ENCODE results near the gene SPRING1.

The SPRING1 gene

DNA sequence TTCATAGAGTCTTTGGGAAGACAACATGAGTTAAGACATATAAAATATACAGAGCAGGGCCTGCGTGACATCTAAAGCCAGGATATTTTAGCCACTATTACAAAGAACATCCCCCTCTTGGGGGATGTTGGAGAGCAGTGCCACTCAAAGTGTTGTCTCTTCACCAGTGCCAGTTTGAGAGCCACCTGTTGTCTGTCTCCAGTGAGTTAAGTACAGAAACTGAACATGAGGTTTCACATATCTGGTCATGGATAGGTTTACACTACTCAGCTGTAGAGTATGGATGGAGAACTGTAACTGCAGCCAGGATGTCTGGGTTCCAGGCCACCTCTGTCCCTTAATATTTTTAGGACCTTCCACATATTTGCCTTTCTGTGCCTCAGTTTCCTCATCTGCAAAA is 39.4 kb upstream of the SPRING1 start:
- Mint-ChIP-seq H3K4me3 (no peak overlapping the region), H3K27ac (no peak overlapping the region), H3K27me3 (ENCODE audit: low read depth, poor library complexity) (no peaks in the 10 kb centered on the region), H3K36me3 (ENCODE audit: low read depth) (peaks cover 73% of the 10 kb centered on the region), H3K4me1 (peaks cover 5% of the 10 kb centered on the region), H3K9me3 (no peaks in the 10 kb centered on the region)
- TF ChIP-seq, protein P1, sequence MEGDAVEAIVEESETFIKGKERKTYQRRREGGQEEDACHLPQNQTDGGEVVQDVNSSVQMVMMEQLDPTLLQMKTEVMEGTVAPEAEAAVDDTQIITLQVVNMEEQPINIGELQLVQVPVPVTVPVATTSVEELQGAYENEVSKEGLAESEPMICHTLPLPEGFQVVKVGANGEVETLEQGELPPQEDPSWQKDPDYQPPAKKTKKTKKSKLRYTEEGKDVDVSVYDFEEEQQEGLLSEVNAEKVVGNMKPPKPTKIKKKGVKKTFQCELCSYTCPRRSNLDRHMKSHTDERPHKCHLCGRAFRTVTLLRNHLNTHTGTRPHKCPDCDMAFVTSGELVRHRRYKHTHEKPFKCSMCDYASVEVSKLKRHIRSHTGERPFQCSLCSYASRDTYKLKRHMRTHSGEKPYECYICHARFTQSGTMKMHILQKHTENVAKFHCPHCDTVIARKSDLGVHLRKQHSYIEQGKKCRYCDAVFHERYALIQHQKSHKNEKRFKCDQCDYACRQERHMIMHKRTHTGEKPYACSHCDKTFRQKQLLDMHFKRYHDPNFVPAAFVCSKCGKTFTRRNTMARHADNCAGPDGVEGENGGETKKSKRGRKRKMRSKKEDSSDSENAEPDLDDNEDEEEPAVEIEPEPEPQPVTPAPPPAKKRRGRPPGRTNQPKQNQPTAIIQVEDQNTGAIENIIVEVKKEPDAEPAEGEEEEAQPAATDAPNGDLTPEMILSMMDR (IDR thresholded peaks at IDR 0.05) = no peak
- no peak for DNase-seq

DNA sequence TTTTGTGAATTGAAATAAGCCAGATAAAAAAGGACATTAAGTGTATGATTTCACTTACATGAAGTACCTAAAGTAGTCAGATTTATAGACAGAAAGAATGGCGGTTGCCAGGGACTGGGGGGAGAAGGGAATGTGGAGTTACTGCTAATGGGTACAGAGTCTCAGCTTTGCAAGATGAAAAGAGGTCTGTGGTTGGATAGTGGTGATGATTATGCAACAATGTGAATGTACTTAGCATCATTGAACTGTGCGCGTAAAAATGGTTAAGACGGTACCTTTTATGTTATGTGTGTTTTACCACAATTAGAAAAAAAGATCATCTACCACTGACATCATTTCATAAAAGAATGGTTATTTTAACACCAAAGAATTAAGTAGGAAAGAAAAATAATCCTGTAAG is 36.2 kb upstream of the SPRING1 start:
- H3K27ac Mint-ChIP-seq = no peak overlapping the region
- H3K4me1 Mint-ChIP-seq = peaks cover 5% of the 10 kb centered on the region
- no peaks in the 10 kb centered on the region for H3K9me3 Mint-ChIP-seq
- peaks cover 52% of the 10 kb centered on the region for H3K36me3 Mint-ChIP-seq (ENCODE audit: low read depth)
- H3K4me3 Mint-ChIP-seq = no peak overlapping the region
- no peak for DNase-seq
- TF ChIP-seq, protein P1 (IDR thresholded peaks at IDR 0.05) = no peak
- H3K27me3 Mint-ChIP-seq (ENCODE audit: low read depth, poor library complexity) = no peaks in the 10 kb centered on the region

DNA sequence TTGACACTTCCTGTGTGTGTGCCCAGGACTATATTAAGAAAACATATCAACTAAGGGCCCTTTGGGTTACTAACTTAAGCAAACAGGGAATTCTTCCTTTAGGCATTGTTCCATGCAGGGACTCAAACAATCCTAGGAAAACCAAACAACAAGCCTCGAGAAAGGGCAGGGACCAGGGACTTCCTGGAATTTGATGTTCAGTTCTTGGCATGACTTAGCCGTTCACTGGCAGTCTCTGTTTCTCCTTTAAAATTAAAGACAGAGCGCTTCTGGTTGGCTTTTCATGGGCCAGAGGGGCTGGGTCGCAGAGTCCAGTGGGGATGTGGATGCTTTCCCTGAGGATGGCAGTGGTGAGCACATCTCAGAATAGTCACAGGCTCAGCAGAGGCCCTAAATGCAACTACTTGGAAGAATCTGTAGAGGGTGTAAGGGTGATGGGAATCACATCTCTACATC is 35.4 kb upstream of the SPRING1 start:
- no peak overlapping the region for H3K4me3 Mint-ChIP-seq
- DNase-seq = no peak
- no peak overlapping the region for H3K27ac Mint-ChIP-seq
- H3K9me3 Mint-ChIP-seq = no peaks in the 10 kb centered on the region
- no peaks in the 10 kb centered on the region for H3K27me3 Mint-ChIP-seq (ENCODE audit: low read depth, poor library complexity)
- peaks cover 5% of the 10 kb centered on the region for H3K4me1 Mint-ChIP-seq
- peaks cover 45% of the 10 kb centered on the region for H3K36me3 Mint-ChIP-seq (ENCODE audit: low read depth)
- TF ChIP-seq, protein P1 (IDR thresholded peaks at IDR 0.05) = no peak

DNA sequence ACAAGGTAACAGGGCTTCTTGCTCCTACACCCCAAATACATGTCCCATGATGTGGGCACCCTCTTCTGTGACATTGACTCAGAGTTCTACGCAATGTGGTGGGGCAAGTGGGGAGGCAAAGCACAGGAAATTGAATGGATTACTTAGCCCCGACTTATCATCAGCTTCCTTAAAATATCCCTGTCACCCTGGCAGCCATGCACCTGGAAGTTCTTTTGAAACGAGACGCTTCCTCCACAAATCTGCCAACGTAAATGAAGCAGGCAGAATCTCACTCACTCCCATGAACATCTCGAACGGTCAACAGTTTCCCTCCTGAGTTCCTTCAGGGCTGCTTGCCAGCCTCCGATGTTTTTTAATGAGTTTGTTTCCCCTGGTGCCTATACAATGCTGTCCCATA is 33.8 kb upstream of the SPRING1 start:
- TF ChIP-seq, protein P1 (IDR thresholded peaks at IDR 0.05) = no peak
- DNase-seq = no peak
- Mint-ChIP-seq H3K27me3 (ENCODE audit: low read depth, poor library complexity) (no peaks in the 10 kb centered on the region), H3K36me3 (ENCODE audit: low read depth) (peaks cover 36% of the 10 kb centered on the region), H3K27ac (peak overlapping the region; percentile 74), H3K9me3 (no peaks in the 10 kb centered on the region), H3K4me3 (no peak overlapping the region), H3K4me1 (no peaks in the 10 kb centered on the region)

DNA sequence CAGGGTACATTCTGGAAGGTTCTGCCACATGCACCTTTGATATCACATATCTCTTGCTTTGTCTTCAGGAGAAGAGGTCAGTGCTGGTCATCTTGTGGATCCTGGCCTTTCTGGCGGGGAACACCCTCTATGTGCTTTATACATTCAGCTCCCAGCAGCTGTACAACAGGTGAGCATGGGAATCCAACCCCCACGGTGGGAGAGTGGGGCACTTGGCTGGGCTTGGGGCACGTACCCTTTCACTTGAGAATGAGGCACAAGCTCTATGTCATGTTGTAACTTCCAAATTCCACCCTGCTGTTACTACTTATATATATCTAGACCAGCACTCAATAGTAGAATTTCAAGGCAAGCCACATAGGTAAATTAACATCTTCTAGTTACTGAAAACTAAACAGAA is 28.9 kb upstream of the SPRING1 start:
- Mint-ChIP-seq H3K4me3 (no peak overlapping the region), H3K36me3 (ENCODE audit: low read depth) (peaks cover 20% of the 10 kb centered on the region), H3K27ac (no peak overlapping the region), H3K4me1 (no peaks in the 10 kb centered on the region), H3K27me3 (ENCODE audit: low read depth, poor library complexity) (no peaks in the 10 kb centered on the region), H3K9me3 (no peaks in the 10 kb centered on the region)
- DNase-seq = no peak
- TF ChIP-seq, protein P1 (IDR thresholded peaks at IDR 0.05) = no peak

DNA sequence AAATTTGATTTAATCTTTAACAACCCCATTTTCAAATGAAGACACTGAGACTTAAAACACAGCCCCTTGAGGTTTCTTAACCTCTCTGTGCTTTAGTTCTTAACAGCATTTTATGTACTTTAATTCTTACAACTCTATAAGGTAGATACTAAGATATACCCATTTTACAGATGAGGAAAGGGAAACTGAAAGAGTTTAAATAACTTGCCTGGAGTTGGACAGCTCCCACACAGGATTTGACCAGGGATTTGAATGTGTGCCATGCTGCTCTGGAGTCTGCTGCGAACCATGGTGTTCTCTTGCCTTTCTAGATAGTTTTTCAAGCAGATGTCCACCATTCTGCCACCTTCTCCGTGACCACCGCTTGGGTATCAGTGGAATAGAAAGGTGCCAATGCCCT is 28.4 kb upstream of the SPRING1 start:
- Mint-ChIP-seq H3K27ac (no peak overlapping the region), H3K4me3 (no peak overlapping the region), H3K36me3 (ENCODE audit: low read depth) (peaks cover 20% of the 10 kb centered on the region), H3K9me3 (no peaks in the 10 kb centered on the region), H3K27me3 (ENCODE audit: low read depth, poor library complexity) (no peaks in the 10 kb centered on the region), H3K4me1 (no peaks in the 10 kb centered on the region)
- TF ChIP-seq, protein P1 (IDR thresholded peaks at IDR 0.05) = no peak
- DNase-seq = no peak

All from nephron progenitor cell (in vitro differentiated cells).